ENCODE measurements around the gene AEN.
A peak's percentile ranks its signal among the peaks of the same experiment; 100 is the strongest.

AEN gene

DNA sequence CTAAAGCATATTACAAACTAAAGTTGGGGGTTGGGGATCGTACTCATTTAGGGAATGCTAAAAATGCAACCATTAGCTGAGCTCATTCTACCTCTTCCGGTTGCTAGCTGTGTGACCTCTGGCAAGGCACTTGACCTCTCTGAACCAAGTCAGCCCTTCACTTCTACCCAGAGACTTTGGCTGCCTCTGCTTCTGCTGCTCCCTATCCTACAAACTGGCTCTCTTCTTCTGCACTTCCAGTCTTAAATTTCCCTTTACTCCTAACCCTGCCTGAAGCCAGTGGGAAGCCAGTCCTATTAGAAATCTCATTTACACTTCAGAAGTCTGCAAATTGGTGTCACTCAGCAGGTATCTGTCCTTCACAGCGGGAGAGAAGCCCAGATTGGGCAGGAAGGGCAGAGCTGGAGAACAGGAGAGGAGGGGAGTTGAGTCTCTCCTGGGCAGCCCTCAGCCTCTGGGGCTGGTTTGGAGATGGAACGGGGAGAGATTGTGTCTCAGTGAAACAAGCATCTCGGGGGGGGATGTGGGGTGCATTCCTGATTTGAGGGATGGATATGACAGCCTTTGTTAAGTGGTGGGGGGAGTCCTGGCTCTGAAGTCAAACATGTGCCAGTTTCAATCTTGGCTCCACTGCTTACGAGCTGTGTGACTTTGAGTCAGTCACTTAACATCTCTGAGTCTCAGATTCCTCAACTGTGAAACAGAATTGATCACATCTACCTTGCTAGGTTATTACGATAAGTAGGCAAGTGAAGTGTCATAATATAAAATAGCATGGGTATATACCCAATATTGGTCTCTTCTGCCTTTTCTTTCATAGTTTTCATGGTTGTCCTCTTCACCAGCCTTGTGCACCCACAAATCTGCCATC is 7.8 kb upstream of the AEN start:
- peak in 1 of 3 experiments; percentile 16 for DNase-seq

GRCh38 chr15:88615303-88616107 is 5.6 kb upstream of the AEN start:
- DNase-seq, result no peak

GRCh38 chr15:88616240-88616639 is 4.9 kb upstream of the AEN start:
- DNase-seq, result no peak

GRCh38 chr15:88617031-88617722 is 4.0 kb upstream of the AEN start:
- DNase-seq, result no peak

DNA sequence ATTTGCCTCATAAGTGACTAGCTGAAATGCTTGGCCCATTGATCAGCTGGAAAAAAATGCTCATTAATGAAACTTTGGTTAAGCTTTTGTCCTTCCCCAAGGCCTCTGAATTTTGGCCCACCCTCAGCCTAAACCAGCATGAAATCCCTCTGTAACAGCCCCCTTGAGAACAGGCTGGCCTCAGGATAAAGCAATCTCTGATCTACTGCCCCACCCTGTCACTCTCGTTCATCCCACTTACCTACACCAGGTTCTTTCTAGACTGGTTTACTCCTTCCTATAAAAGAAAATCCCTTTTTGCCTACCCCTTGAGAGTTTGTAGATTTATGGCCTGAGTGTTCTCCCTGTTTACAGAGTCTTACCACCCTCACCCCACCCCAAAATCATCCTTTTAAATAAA is 3.4 kb upstream of the AEN start:
- no peak for DNase-seq

DNA sequence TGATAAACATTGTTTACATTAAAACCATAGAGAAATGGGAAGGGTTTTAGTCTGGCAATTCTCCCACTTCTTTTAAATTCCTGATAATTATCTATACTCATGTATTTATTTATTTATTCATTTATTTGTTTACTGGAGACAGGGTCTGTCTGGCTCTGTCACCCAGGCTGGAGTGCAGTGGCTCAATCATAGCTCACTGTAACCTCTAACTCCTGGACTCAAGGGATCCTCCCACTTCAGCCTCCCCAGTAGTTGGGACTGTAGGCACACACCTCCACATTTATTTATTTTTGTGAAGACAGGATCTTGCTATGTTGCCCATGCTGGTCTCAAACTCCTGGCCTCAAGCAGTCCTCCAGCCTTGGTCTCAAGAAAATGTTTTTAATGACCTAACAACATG is 2.5 kb upstream of the AEN start:
- no peak for DNase-seq

DNA sequence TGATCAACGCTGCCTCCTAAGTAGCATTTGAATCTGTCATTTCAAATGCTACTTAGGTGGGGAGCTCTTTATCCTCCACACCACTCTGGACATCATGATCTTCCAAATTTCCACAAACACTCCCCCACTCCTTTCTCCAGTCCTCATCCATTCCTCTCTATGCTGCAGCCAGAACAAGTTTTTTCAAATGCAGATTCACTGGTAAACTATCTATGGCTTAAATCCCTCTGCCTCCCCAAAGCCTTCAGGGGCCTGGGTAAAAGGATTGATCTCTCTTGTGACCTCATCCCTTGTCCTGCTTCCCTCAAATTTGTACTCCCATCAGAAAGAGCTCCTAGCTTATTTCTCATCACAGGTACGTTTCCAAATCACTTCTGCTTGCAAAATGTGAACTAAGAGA is 1.3 kb upstream of the AEN start:
- no peak for DNase-seq

DNA sequence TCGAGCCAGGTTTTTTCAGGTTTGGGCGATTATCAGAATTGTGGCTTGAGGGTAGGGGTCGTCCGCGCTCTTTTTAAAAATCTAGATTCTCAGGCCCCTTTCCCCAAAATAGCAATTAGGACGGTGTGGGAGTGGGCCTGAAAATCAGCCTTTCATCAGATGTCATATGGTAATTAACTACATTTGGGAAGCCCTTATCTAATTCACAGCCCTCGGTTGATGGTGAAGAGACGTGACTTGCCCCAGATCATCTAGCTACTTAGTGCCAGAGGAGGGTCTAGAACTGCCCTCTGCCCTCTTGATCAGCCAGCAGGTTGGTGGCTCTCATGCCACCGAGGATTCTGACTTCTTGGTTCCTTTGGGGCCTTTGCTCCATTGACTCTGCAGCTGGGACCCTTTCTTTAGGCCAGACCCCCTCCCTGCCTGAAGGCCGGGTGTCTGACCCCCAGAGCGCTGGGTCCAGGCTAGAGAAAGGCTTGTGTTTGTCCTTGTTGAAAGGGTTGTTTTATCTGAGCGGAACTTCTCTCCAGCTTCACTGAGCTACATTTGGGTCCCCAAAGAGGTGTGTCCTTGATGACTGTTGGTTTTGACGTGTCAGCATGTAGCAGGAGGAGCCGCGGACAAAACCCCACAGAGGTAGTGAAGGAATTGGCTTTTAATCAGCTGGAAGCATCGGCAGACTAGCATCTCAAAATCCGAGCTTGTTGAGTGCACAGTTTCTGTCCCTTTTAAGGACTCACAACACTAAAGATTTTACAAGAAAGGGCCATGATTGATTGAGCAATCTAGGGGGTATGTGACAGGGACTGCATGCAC is 857 bp downstream of the AEN start:
- DNase-seq, result peak in 1 of 3 experiments; percentile 41

DNA sequence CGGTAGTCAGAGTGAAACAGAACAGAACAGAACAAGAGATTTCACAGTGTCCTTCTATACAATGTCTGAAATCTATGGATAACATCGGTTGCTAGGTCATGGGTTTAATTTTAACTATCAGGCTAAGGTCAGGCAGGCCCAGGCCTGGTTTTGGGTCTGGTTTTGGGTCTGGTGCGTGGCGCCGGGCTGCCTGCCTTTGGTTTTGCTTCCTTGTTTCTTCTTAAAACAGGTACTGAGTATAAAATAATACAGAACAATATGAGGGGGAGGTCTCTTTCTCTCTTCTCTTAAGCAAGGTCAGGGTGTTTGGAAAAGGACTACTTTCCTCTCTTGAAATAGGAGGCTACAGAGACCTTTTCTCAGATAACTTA is 1.4 kb downstream of the AEN start:
- no peak for DNase-seq

- DNase-seq, result no peak
Measured at GRCh38 chr15:88623061-88623460, 1.9 kb downstream of the AEN start.

DNA sequence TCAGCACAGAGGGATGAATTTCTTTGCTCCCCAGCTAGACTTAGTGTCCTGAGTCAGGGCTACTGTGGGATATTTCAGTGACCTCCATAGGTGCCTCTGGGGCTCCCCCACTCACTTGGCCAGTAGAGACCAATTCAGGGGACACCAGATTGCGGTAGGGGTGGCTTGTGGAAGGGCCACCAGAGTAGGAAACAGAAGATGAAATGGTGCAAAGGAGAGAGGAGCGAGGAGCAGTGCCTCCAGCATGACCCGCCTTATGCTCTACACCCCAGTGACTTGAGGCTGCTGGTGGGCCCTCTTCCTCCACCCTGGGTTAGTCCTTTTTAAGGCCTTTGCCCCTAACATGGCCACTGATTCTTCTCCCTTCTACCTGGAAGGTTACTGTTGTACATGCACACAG is 2.5 kb downstream of the AEN start:
- DNase-seq, result no peak

GRCh38 chr15:88624156-88624970 is 3.2 kb downstream of the AEN start:
- DNase-seq, result no peak

DNA sequence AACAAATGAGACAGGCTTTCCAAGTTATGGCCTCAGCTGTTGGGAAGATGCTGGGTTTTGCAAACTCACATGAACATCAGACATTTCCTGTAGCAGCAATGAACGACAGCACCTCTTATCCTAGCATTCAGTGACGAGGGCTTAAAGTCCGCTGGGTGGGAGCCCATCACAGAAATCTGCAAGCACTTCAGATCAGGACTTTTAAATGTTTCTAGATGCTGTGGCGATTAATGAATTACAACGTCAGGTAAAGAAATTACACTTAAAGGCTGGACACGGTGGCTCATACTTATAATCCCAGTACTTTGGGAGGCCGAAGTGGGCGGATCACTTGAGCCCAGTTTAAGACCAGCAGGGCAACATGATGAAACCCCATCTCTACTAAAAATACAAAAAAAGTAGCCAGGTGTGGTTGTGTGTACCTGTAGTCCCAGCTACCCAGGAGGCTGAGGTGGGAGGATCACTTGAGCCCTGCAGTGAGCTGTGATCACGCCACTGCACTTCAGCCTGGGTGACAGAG is 3.9 kb downstream of the AEN start:
- DNase-seq, result no peak

GRCh38 chr15:88625943-88626741 is 5.0 kb downstream of the AEN start:
- DNase-seq, result no peak

DNA sequence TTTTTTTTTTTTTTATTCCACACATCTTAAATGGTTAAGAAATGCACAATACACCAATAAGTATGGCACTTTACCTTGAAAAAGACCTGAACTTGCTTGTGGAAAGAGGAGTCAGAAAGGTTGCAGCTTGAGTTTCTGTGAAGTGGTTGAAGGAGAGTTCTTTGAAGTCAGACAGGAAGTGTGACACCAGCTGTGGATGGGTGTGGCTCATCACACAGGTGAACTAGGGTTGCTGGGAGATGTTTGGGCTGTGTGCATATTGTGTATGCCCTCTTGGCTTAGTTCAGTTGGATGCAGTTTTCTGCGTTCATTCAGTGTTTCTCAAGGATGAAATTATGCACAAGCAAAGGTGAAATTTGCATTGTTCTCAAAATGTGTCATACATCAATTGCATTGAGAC is 6.3 kb downstream of the AEN start:
- DNase-seq, result no peak

DNA sequence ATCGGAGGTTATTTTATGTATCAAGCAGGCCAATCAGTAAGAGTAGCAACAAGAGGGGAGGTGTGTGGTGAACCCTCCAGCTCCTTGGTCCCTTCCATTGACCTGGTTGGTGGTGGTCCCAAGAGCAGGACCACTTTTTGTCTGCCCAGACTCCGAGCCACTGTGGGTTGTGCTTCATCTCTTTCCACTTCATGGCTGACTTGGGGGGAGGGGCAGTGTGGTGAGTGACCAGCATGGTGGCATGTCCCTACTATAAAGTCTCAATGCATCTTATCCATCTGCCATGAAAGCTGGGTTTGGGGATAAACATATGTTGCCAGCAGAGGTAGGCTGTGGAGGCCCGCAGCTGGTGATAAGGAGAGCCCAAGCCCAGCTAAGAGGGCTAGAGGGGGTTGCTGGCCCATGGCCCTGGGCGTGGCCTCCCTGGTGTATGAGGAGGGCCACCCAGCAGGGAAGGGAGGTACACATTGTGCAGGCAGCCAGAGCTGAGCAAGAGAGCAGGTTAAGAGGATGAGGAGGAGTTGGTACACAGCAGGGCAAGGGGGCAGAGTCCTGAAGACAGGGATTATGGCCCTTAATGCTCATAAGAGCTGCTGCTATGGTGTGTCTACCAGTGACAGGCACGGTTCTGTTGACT is 7.0 kb downstream of the AEN start:
- no peak for DNase-seq

GRCh38 chr15:88629071-88629470 is 7.9 kb downstream of the AEN start:
- DNase-seq, result no peak

- DNase-seq, result peak in 2 of 3 experiments; percentile 66 to 86
Measured at GRCh38 chr15:88630141-88630721, 9.1 kb downstream of the AEN start.

GRCh38 chr15:88630798-88631463 is 9.8 kb downstream of the AEN start:
- DNase-seq, result no peak

All from NCI-H1417 (cell line).